ENCODE measurements around the gene CCDC149.

DNA sequence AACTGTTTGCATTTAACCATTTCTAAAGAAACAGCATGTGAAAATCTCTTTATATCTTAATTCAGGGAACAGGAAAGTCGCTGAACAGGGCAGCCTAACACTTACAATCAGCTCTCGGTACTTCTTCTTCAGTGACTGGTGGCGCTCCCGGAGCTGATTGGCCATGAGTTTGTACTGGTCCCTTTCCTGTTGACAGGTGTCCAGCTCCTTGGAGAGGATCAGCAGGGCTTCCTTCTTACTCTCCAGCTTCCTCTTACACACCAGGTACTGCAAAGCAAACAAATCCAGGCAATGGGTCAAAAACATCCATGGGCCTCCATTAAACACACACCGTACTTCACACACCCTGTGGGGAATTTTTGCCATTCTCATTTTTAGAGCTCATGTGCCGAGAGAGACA lies 36.4 kb downstream of the CCDC149 start:
- no peak for TF ChIP-seq TAF1 (conservative IDR thresholded peaks at IDR 0.05)
- no peak for TF ChIP-seq REST (IDR thresholded peaks at IDR 0.05)
- no peak for TF ChIP-seq CTCF (IDR thresholded peaks at IDR 0.05; ENCODE audit: low read depth, low read length, missing input control)
- no peak for TF ChIP-seq RAD21 (IDR thresholded peaks at IDR 0.05)
- no peak for TF ChIP-seq JUND (IDR thresholded peaks at IDR 0.05)
- TF ChIP-seq ATF3 (IDR thresholded peaks at IDR 0.05): no peak
- no peak for TF ChIP-seq NR2F2 (IDR thresholded peaks at IDR 0.05)
- TF ChIP-seq YY1 (IDR thresholded peaks at IDR 0.05): no peak
- no peak for TF ChIP-seq RXRA (IDR thresholded peaks at IDR 0.05)

All from liver (tissue), 3 donors.